GM21786 (cell line): ENCODE results near the gene NOX5.
"Not testable (repeated sequence)": the region's sequence is repeated elsewhere in the genome, so short reads cannot be mapped to it uniquely, and the experiment has no call there.

ENCODE experiments used
- ATAC-seq: cut with Tn5 transposase; IDR thresholded peaks from one replicate; pipeline ENCODE4 v1.9.1; 2021; ENCODE audit not compliant: unreplicated experiment

NOX5 gene

GRCh38 chr15:69049976-69050375, 35.5 kb downstream of the NOX5 start:
- no peak for ATAC-seq

- ATAC-seq: no peak
Measured at GRCh38 chr15:69055251-69055650, 40.8 kb downstream of the NOX5 start.

- no peak for ATAC-seq
Measured at GRCh38 chr15:69056365-69056764, 41.9 kb downstream of the NOX5 start.

- no peak for ATAC-seq
Measured at GRCh38 chr15:69058830-69059556, 44.5 kb downstream of the NOX5 start.

GRCh38 chr15:69059557-69059943, 45.1 kb downstream of the NOX5 start:
- no peak for ATAC-seq

GRCh38 chr15:69060041-69060481, 45.6 kb downstream of the NOX5 start:
- no peak for ATAC-seq

GRCh38 chr15:69060744-69061143, 46.2 kb downstream of the NOX5 start:
- no peak for ATAC-seq

- ATAC-seq: no peak
Measured at GRCh38 chr15:69061414-69061842, 46.9 kb downstream of the NOX5 start.

- no peak for ATAC-seq
Measured at GRCh38 chr15:69064649-69065048, 50.2 kb downstream of the NOX5 start.

GRCh38 chr15:69066007-69066995, 51.8 kb downstream of the NOX5 start:
- no peak for ATAC-seq

GRCh38 chr15:69067296-69067695, 52.8 kb downstream of the NOX5 start:
- no peak for ATAC-seq

GRCh38 chr15:69068157-69068556, 53.7 kb downstream of the NOX5 start:
- ATAC-seq: no peak

- ATAC-seq: not testable (repeated sequence)
Measured at GRCh38 chr15:69069290-69069689, 54.8 kb downstream of the NOX5 start.

GRCh38 chr15:69069996-69070395, 55.5 kb downstream of the NOX5 start:
- no peak for ATAC-seq

- no peak for ATAC-seq
Measured at GRCh38 chr15:69070396-69070795, 55.9 kb downstream of the NOX5 start.

GRCh38 chr15:69071260-69071659, 56.8 kb downstream of the NOX5 start:
- ATAC-seq: no peak

- ATAC-seq: no peak
Measured at GRCh38 chr15:69072906-69073305, 58.4 kb downstream of the NOX5 start.

- no peak for ATAC-seq
Measured at GRCh38 chr15:69074001-69074842, 59.7 kb downstream of the NOX5 start.

- no peak for ATAC-seq
Measured at GRCh38 chr15:69074843-69075224, 60.3 kb downstream of the NOX5 start.

- no peak for ATAC-seq
Measured at GRCh38 chr15:69075440-69075839, 60.9 kb downstream of the NOX5 start.

GRCh38 chr15:69076756-69077155, 62.3 kb downstream of the NOX5 start:
- no peak for ATAC-seq
